Left forelimb (tissue), 1 donor: ENCODE results near the gene COA1.
"Not testable (repeated sequence)": the region's sequence is repeated elsewhere in the genome, so short reads cannot be mapped to it uniquely, and the experiment has no call there.

ENCODE experiments used
- DNase-seq: peaks from one replicate; pipeline ENCODE4 v3.0.0-alpha.2; 2018; ENCODE audit warnings: low spot score

The COA1 gene, protein sequence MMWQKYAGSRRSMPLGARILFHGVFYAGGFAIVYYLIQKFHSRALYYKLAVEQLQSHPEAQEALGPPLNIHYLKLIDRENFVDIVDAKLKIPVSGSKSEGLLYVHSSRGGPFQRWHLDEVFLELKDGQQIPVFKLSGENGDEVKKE

DNA sequence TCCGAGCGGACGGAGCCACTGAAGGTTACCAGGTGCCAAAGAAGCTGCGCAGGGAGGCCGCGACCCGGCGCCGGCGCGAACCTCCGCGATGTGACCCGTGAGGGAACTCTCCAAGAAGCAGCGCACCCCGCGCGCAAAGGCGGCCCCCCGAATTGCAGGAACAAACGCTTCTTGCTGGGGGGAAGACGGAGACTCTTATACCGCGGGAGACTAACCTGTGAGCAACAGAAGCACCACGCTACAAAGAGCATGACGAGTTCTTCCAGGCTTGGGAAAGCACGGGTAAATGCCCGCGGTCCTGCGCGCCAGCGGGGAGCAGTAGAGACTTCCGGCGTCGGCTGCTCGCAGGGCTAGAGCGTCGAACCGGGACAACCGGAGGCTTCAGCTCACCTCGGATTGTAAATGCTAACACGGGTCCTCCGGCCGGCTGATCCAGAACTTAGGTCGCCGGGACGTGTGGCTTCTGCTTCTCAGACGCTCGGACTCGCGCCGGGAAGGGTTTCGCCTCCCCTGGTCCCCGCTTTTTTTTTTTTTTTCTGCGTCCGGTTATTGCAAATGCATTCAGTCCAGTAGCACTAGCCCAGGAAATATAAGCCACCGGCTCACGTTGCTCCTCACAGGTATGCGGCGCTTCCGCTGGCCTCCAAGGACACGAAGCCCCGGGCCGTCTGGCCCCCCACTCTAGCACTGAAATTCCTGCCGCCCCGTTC is at the start of gene COA1:
Gene COA1, minus strand, starts transcription at position 310 of the 710 bp plus-strand sequence. CDS start 80,909 bp downstream, outside the sequence.
- DNase-seq: peak; percentile 90

DNA sequence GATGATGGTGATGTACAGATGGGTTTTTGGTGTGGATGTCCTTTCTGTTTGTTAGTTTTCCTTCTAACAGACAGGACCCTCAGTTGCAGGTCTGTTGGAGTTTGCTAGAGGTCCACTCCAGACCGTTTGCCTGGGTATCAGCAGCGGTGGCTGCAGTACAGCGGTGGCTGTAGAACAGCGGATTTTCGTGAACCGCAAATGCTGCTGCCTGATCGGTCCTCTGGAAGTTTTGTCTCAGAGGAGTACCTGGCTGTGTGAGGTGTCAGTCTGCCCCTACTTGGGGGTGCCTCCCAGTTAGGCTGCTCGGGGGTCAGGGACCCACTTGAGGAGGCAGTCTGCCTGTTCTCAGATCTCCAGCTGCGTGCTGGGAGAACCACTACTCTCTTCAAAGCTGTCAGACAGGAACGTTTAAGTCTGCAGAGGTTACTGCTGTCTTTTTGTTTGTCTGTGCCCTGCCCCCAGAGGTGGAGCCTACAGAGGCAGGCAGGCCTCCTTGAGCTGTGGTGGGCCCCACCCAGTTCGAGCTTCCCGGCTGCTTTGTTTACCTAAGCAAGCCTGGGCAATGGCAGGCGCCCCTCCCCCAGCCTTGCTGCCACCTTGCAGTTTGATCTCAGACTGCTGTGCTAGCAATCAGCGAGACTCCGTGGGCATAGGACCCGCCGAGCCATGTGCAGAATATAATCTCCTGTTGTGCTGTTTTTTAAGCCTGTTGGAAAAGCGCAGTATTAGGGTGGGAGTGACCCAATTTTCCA is 49.1 kb upstream of the COA1 start:
- not testable (repeated sequence) for DNase-seq

- DNase-seq: not testable (repeated sequence)
These were observed 45.9 kb upstream of the COA1 start for GRCh38 chr7:43775255-43775654.

- DNase-seq: not testable (repeated sequence)
These were observed 43.9 kb upstream of the COA1 start for GRCh38 chr7:43773268-43773667.

DNA sequence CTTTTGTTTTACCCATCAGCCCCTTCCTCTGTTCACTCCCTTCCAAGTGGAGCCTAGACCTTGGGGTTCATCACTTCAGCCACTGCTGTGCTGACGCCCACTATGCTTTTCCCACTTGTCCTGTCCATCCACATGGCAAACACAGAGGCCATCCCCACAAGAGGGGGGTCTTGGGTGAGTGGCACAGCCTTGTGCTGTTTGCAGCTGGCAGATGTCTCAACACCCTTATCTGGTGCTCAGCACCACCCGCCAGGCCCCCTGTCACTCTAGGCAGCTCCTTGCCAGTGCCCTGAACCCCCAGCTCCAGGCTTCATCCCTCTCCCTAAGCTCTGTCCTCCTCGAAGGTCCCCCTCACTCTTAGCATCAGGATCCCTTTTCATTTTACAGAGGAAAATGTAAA is 42.2 kb upstream of the COA1 start:
- no peak for DNase-seq

- DNase-seq: no peak
These were observed 41.8 kb upstream of the COA1 start for GRCh38 chr7:43771128-43771527.

DNA sequence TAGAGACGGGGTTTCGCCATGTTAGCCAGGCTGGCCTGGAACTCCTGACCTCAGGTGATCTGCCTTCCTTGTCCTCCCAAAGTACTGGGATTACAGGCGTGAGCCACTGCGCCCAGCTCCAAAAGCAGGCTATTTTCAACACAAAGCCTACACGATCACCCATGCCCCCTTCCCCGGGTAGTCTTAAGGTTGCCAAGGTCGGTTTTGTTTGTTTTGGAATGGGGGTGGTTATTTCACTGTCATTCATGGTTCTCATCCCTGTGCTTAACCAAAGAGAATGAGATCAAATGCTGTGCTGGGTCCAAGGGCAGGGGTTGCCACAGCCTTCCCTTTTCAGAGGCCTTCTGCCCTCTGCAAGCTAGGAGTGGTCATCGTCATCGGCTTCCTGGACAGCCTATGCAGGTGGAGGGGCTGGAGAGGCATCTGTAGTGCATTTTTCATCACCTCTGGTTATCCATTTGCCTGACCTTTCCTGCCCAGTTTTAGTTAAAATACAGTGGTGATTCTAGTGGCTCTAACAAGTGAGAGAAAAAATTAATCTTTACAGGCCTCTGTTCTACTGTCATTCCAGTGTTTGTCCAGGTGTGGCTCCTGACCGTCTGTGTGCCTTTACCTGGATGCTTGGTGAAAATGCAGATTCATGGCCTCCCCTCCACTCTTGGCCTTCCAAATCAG is 40.6 kb upstream of the COA1 start:
- DNase-seq: no peak

DNA sequence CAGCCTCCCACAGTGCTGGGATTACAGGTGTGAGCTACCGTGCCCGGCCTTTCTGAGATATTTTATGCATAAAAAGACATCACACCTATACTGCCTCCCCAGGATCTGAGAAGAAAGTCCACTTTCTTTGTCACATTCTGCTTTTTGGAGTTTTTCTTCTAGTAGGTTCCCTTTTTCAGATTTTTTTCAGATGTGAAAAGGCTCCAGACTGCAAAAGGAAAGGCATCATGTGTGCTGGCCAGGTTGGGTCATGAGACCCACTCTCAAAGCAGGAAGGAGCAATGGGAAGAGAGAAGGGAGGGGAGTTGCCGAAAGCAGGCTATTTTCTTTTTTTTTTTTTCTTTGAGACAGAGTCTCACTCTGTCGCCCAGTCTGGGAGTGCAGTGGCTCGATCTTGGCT is 40.0 kb upstream of the COA1 start:
- no peak for DNase-seq

- no peak for DNase-seq
These were observed 39.6 kb upstream of the COA1 start for GRCh38 chr7:43768887-43769272.

DNA sequence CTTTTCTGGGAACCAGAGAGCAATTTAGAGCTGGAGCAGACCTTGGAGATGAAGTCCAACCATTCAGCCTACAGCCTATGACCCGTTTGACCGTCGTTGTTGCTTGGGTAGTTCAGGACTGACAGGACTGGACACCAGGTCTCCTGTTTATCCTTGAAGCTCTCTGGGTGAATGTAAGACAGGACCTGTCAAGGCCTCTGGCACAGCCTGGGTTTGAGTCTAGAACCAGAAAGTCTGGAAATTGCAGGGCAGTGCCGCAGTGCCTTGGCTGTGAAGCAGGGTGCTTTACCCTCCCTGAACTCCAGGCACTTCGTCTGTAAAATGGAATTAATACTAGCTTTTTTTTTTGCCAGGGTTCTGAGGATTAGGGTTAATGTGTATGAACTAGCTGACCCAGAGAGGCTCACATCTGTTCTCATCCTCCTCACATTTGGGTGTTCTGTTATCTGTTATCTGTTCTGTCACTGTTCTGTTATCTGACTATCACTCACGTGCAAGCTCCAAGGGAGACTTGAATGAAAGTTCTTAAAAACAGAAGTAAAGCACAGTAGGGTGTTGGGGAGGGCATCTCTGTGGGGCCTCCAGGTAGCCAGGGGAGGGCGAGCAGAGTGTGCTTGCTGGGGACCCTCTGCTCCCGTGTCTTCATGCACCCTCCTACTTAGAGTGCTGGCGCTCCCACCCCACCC is 39.0 kb upstream of the COA1 start:
- no peak for DNase-seq

DNA sequence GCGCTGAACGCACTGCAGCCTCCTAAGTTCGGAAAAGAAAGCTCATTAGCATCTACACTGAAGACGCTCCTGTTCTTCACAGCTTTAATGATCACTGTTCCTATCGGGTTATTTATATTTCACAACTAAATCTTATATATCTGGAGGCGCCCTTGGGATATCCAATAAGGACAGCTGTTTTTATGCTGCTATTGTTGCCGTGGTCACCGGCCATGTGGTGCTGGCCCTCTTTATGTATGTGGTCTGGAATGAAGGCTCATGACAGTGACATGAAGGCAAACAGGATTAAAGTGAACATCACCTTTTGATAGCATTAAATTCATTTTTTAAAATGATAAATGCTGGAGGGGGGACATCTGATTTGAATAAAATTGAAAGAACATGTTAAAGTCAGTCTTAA is 38.0 kb upstream of the COA1 start:
- no peak for DNase-seq

GRCh38 chr7:43766564-43766963 is 37.2 kb upstream of the COA1 start:
- DNase-seq: no peak

- no peak for DNase-seq
These were observed 35.6 kb upstream of the COA1 start for GRCh38 chr7:43764807-43765491.

DNA sequence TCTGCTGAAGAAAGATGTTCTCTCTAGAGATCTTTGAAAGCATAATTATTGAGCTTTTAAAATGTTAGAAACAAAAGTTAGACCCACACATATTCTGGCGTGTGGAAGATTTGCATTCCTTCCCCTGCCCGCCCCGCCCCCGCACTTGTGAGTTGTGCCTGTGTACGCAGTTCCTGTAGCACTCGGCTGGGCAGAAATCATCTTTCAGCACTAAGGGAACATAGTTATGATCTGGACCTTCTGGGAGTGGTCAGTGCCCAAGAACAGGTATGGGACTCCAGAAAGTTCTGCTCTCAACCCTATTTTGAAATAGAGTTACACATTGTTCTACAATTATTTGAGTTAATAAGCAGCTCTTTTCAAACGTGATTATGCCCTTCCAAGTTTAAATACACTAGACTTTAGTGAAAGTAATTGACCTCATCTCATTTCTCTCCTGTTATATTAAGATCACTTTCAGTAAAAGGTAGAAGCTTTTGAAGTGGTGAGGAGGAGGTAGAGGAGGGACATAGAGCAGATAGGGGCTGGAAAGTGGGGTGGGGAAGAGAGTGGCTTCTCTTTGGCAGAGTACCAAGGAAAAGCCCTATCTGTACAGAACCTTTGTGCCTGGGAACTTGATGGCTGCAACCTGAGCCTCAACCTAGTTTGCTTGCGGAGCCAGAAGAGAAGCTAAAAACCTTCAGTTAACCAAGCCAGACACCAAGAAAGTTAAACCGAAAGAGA is 34.9 kb upstream of the COA1 start:
- DNase-seq: no peak

DNA sequence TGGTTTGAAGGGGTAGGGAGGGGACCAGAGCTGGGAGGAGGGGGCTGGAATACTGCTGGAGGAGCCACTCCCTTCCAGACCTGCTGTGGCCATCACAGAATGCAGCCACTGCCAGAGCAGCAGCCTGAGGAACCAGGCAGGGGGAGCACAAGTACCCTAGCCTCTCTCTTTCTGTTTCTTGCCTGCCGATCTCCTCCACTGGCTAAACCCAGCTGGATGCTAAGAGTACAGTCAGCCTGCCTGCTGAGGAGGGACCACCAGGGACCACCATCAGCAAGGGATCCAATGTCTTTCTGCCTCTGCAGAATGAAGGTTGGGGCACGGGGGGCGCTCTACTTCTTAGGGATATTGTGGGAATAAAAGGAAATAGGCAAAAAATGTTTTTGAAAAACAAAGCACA is 33.9 kb upstream of the COA1 start:
- no peak for DNase-seq

DNA sequence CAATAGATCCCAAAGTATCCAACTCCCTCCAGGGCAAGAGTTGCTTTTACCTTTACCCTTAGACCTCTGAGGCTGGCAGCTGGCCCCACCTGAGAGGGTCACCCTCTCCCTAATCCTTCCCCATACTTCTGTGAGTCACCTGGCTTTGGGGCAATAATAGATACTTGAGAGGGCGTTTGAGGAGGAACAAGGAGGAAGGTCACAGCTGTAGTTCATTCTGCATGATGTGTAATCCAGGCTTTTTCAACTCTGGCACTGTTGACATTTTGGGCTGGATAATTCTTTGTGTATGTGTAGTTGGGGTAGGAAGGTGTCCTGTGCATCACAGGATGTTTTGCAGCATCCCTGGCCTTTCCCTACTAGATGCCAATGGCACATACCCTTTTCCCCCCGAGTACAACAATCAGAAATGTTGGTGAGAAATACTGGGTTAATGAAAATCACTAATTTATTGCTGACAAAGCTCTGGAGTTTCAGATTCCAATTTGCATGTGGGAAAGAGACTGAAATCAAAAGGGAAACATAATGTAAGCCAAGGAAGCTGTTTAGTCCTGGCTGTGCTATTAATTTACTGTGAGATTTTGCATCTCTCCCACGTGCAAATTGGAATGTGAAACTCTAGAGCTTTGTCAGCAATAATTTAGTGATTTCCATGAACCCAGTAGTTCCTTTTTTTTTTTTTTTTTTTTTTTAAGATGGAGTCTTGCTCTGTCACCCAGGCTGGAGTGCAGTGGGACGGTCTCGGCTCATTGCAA is 32.8 kb upstream of the COA1 start:
- DNase-seq: no peak

- DNase-seq: no peak
These were observed 32.1 kb upstream of the COA1 start for GRCh38 chr7:43761382-43761781.

- DNase-seq: no peak
These were observed 31.5 kb upstream of the COA1 start for GRCh38 chr7:43760861-43761260.

- DNase-seq: peak; percentile 80
These were observed 29.7 kb upstream of the COA1 start for GRCh38 chr7:43758822-43759683.
